ENCODE measurements around the gene TLR10.
A peak's percentile ranks its signal among the peaks of the same experiment; 100 is the strongest.
"Not testable (repeated sequence)": the region's sequence is repeated elsewhere in the genome, so short reads cannot be mapped to it uniquely, and the experiment has no call there.

Gene TLR10

DNA sequence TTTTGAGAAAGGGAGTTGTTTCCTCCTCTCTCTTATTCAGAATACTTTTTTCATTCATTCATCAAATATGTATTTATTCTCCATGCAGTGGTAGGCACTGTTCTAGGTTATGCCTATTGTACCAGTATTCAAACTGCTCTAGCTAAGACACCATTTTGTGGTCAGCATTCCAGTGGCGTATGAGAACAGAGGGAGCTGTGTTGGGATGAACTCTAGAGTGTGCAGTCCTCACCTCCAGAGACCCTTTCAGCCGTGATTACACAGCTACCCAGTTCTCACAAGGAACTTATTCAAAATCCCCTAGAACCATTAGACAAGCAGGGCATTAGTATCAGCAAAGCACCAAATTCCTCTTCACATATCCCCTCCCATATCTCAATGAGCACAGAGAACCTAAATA, 17.6 kb upstream of the TLR10 start:
- no peak for DNase-seq

DNA sequence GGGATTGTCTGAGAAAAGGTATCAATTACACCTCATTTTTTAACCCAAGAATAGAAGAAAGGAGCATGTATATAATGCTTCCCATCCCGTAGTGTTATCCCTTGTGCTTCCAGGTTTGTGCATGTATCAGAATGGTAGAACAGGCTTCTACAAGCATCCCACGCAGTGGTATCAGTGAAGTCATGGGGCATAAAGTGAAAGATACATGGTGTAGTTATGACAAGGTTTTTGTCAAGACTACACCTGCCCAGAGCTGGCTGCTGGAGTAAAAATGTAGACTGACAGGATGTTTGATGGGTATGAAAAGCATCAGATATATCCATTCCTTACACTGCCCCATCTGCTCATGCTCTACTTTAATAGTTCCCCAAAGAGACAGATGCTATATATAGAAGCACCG, 12.3 kb upstream of the TLR10 start:
- DNase-seq = no peak

DNA sequence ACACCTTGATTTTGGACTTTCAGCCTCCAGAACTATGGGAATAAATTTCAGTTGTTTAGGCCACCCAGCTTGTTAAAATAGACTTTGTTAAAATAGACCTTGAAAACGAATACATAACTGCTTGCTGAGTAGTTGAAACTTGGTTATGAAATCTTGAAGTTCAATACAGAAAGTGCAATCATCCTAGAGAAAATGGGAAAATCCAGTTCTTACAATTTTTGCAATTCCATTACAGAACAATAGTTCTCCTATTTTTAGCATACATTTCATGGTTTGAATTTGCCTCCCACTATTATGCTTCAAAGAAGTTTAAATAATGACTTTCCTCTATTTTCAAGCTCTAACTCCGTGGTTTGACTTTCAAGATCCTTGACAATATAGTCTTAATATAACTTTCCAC, 11.3 kb upstream of the TLR10 start:
- no peak for DNase-seq

GRCh38 chr4:38791010-38791409, 8.2 kb upstream of the TLR10 start:
- DNase-seq = no peak

DNA sequence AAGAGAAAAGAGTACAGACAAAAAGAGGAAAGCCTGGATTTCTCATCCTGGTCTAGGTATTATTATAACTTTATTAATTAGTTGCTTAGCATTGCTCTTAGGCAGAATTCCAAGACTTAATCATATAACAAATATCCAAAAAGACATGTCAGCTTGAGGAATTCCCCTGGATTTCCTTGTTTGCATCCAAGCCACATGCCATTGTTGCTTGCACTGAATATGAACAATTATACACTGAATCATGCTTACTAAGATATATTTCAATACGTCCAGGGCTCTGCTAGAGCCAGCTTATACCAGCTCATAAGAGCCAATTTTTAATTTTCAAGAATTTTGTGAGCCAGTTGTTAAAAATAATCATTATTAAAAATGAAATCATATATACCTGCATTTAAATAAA, 5.5 kb upstream of the TLR10 start:
- no peak for DNase-seq

GRCh38 chr4:38787693-38788092, 4.9 kb upstream of the TLR10 start:
- no peak for DNase-seq

GRCh38 chr4:38785901-38786402, 3.2 kb upstream of the TLR10 start:
- DNase-seq = peak; percentile 20

GRCh38 chr4:38785041-38785790, 2.4 kb upstream of the TLR10 start:
- no peak for DNase-seq

DNA sequence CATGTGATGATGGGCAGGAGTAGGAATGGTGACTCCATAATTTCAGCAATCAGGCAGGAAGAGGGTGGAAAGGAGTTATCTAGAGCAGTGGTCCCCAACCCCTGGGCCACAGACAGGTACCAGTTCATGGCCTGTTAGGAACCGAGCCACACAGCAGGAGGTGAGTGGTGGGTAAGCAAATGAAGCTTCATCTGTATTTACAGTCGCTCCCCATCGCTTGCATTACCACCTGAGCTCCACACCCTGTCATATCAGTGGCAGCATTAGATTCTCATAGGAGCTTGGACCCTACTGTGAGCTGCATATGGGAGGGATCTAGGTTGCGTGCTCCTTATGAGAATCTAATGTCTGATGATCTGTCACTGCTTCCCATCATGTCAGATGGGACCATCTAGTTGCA, 1.4 kb upstream of the TLR10 start:
- DNase-seq = no peak

DNA sequence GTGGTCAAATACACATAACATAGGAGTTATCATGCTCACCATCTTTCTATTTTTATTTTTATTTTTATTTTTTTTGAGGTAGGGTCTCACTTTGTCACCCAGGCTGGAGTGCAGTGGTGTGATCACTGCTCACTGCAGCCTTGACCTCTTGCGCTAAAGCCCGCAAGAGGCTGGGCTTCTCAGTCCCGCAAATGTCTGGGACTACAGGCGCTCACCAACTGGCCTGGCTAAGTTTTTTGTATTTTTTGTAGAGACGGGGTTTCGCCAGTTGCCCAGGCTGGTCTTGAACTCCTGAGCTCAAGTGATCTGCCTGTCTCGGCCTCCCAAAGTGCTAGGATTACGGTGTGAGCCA, 295 bp upstream of the TLR10 start:
- no peak for DNase-seq

- DNase-seq = no peak
Measured at GRCh38 chr4:38781854-38782261, 932 bp downstream of the TLR10 start.

- peak; percentile 80 for DNase-seq
Measured at GRCh38 chr4:38780833-38781484, 1.8 kb downstream of the TLR10 start.

- DNase-seq = no peak
Measured at GRCh38 chr4:38779790-38780189, 3.0 kb downstream of the TLR10 start.

DNA sequence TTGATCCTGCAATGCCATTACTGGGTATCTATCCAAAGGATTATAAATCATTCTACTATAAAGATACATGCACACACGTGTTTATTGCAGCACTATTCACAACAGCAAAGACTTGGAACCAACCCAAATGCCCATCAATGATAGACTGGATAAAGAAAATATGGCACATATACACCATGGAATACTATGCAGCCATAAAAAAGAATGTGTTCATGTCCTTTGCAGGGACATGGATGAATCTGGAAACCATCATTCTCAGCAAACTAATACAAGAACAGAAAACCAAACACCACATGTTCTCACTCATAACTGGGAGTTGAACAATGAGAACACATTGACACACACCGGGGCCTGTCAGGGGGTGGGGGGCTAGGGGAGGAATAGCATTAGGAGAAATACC, 4.9 kb downstream of the TLR10 start:
- not testable (repeated sequence) for DNase-seq

GRCh38 chr4:38775326-38775725, 7.5 kb downstream of the TLR10 start:
- DNase-seq = no peak

DNA sequence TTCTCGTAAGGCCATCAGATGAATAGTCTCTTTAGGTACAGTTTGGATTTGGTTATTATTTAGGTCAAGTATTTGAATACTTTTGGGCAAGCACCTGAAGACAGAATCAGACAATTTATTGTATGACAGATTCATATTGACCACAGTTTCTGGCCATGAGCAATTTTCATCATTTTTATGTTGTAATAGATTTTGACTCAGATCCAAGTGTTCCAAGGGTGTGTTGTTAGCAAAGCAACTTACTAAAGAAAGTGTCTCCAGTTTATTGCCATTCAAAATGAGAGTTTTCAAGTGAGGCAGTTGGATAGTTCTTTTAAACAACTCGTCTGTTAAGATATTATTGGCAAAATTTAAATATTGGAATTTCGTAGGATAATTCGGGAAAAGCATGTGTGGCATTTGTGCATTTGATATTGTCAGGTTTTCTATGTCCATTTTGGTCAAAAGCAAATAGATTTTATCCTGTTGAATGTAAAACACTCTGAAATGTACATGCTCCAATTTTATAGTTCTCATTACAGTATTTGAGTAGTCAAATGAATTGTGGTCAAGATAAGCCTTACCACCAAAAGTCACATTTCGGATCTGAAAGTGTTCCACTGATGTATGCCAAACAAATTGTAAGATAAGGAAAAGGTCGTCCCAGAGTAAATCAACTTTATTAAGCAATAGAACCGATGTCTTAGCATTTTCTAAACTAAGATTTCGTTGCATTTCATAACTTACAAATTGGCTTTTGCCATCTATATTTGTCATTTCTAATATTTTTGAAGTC, 8.4 kb downstream of the TLR10 start:
- peak; percentile 49 for DNase-seq

DNA sequence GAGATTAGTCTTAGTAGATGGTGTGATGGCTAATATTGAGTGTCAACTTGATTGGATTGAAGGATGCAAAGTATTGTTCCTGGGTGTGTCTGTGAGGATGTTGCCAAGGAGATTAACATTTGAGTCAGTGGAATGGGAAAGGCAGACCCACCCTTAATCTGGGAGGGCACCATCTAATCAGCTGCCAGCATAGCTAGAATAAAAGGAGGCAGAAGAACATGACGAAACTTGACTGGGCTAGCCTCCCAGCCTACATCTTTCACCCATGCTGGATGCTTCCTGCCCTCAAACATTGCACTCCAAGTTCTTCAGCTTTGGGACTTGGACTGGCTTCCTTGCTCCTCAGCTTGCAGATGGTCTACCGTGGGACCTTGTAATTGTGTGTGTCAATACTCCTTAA, 12.5 kb downstream of the TLR10 start:
- not testable (repeated sequence) for DNase-seq

DNA sequence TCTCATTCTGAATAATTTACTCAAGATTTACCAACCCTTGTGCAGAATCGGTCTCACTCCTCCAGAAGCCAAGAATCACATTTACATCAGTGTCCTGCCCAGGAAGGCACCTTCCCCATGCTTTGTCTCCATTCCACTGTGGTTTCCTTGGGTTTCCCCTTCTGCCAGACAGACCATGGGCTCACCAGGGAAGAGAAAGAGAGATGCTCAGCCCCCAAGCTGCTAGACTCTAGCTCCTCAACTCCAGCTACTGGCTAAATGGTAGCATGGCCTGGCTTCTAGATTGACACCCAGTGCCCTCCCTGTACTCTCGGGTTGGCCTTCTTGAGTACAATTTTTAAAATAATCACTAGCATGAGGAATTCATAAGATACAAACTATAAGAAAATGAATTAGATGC, 12.9 kb downstream of the TLR10 start:
- DNase-seq = no peak

GRCh38 chr4:38769441-38769840, 13.3 kb downstream of the TLR10 start:
- DNase-seq = no peak

DNA sequence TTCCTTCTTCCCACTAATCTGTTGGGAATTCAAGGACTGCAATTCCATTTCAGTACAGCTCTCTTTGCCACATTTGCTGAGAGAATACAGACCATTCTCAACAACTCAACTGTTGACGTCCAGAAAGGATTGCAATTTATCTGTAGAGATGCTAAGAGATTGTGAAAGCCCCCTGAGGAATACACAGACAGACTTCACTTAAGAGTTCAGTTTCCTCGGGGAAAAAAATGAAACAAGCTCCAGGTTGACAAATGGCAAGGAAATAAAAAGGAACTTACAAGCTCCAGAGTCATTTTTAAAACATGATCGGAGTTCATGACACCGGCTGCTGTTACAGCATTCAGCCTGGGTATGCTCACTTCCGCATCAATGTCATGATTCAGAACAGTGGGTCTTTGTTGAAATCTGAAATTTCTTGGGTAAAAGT, 13.8 kb downstream of the TLR10 start:
- no peak for DNase-seq

DNA sequence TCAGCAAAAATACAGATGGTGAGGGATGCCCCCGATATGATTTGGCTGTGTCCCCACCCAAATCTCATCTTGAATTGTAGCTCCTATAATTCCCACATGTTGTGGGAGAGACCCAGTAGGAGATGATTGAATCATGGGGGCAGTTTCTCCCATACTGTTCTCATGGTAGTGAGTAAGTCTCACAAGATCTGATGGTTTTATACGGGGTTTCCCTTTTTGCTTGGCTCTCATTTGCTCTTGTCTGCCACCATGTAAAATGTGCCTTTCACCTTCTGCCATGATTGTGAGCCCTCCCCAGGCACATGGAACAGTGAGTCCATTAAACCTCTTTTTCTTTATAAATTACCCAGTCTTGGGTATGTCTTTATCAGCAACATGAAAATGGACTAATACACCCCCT, 15.8 kb downstream of the TLR10 start:
- DNase-seq = not testable (repeated sequence)

GRCh38 chr4:38765382-38765781, 17.4 kb downstream of the TLR10 start:
- no peak for DNase-seq

DNA sequence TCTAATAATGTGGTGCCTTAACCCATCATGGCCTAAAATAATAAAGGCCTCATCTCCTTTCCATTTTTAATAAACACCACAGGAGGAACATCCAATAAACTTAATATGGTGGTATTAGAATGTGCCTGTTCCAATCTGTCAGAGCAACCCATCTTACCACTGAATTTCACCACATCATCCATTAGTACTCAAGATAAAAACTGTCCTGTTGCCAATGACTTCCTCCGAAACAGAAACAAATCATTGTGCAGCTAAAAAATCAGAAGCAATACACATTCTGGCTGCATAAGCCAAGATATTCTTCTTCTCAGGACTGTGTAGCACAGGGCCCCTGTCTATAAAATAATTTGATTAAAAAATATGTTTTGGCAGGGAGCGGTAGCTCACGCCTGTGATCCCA, 18.5 kb downstream of the TLR10 start:
- no peak for DNase-seq

DNA sequence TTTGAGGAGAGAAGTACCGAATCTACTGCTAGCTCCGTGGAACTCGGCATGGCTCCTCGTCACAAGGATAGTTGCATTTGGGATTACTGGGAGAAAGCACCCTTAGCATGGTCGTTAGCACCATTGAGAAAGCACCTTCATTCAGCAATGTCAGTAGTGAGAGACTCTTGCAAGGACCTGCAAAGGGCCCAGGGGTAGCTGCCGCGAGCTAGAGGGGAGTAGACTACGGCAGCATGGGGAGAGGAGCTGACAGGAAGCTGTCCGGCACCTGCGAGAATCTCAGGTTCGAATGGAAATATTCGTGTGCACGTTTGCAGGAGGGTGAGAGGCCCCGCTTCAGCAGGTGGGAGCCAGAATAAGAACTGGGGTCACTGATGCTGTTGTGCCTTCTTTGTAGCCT, 20.2 kb downstream of the TLR10 start:
- no peak for DNase-seq
